CD14-positive monocyte (primary cell): ENCODE measurements around the gene MPRIP. TPM values are rescaled to one million over a fixed set of nuclear protein-coding genes. Genes with fewer than 3 reads are reported as not detected.

Experiments
- DNase-seq, 3 donors: peaks; one replicate each; pipeline ENCODE4 v3.0.0-alpha.2; 2011 to 2022
- H2AFZ ChIP-seq: 2 replicates; pipeline ENCODE4 v1.6.0; 2012; ENCODE audit warnings: mild to moderate bottlenecking, low read depth, low read length, inconsistent platforms; ENCODE audit not compliant: insufficient read depth, poor library complexity, severe bottlenecking
- H3K27ac ChIP-seq, 2 donors: 1 replicate in 1 of 2; 2 replicates in 1 of 2; pipeline ENCODE4 v1.5.1; 2012 to 2013; ENCODE audit warnings: low read length in 2 of 2, control low read depth in 1 of 2, inconsistent platforms in 1 of 2, low read depth in 1 of 2, mild to moderate bottlenecking in 1 of 2
- H3K27me3 ChIP-seq, 2 donors: one replicate each; pipeline versions ENCODE4 v1.6.0 to v1.6.1; 2011 to 2013; ENCODE audit warnings: low read length in 2 of 2; ENCODE audit not compliant: control insufficient read depth in 2 of 2, insufficient read depth in 2 of 2
- H3K36me3 ChIP-seq, 2 donors: replicated peaks in 1 of 2; 1 replicate in 1 of 2; 2 replicates in 1 of 2; pipeline versions ENCODE4 v1.5.1 to v1.6.1; 2012 to 2013; ENCODE audit warnings: low read length in 2 of 2, control low read depth in 1 of 2, inconsistent platforms in 1 of 2, mild to moderate bottlenecking in 1 of 2; ENCODE audit not compliant: insufficient read depth in 2 of 2, control insufficient read depth in 1 of 2
- H3K4me1 ChIP-seq, 2 donors: 1 replicate in 1 of 2; 2 replicates in 1 of 2; pipeline versions ENCODE4 v1.5.1 to v1.6.1; 2012 to 2013; ENCODE audit warnings: low read length in 2 of 2, control low read depth in 1 of 2, inconsistent platforms in 1 of 2, mild to moderate bottlenecking in 1 of 2, moderate library complexity in 1 of 2; ENCODE audit not compliant: insufficient read depth in 2 of 2, control insufficient read depth in 1 of 2
- H3K4me2 ChIP-seq: replicated peaks from 2 replicates; pipeline ENCODE3; 2012; ENCODE audit warnings: low read length, moderate library complexity, mild to moderate bottlenecking; ENCODE audit not compliant: poor library complexity, severe bottlenecking; ENCODE audit errors: extremely low read depth
- H3K4me3 ChIP-seq, 3 experiments: fragments of 200-600 bp in 1 of 3; sonication (generic) in 1 of 3; replicated peaks in 1 of 3; 1 replicate in 2 of 3; 2 replicates in 1 of 3; pipeline ENCODE4 v1.5.1; 2011 to 2013; ENCODE audit warnings: low read length in 3 of 3, mild to moderate bottlenecking in 3 of 3, control low read depth in 2 of 3, low read depth in 2 of 3, inconsistent platforms in 1 of 3, moderate library complexity in 1 of 3
- H3K79me2 ChIP-seq: 2 replicates; pipeline ENCODE4 v1.6.0; 2012; ENCODE audit warnings: mild to moderate bottlenecking, control low read depth, inconsistent platforms, low read length, moderate library complexity; ENCODE audit not compliant: insufficient read depth
- H3K9ac ChIP-seq: 2 replicates; pipeline ENCODE4 v1.6.0; 2017; ENCODE audit warnings: low read length, mild to moderate bottlenecking; ENCODE audit not compliant: insufficient read depth, poor library complexity, severe bottlenecking
- H3K9me3 ChIP-seq, 2 donors: replicated peaks in 1 of 2; 1 replicate in 1 of 2; 2 replicates in 1 of 2; pipeline versions ENCODE4 v1.5.1 to v1.6.1; 2012 to 2013; ENCODE audit warnings: low read length in 2 of 2, control low read depth in 1 of 2; ENCODE audit not compliant: control insufficient read depth in 1 of 2, insufficient read depth in 1 of 2
- H4K20me1 ChIP-seq: 2 replicates; pipeline ENCODE4 v1.6.0; 2012; ENCODE audit warnings: mild to moderate bottlenecking, low read length, control low read depth, moderate library complexity; ENCODE audit not compliant: insufficient read depth
- H3K27ac Mint-ChIP-seq, 7 donors: one replicate each; pipeline ENCODE4 v1.8.0; 2020; ENCODE audit warnings: mild to moderate bottlenecking in 7 of 7, mixed read lengths in 7 of 7, moderate library complexity in 6 of 7, inconsistent platforms in 2 of 7
- H3K27me3 Mint-ChIP-seq, 3 donors: one replicate each; pipeline ENCODE4 v1.8.0; 2021 to 2022; ENCODE audit warnings: low read depth in 3 of 3, mild to moderate bottlenecking in 3 of 3, mixed read lengths in 3 of 3, moderate library complexity in 3 of 3, inconsistent platforms in 1 of 3
- H3K36me3 Mint-ChIP-seq, 2 donors: one replicate each; pipeline ENCODE4 v1.8.0; 2020; ENCODE audit warnings: mixed read lengths in 2 of 2, inconsistent platforms in 1 of 2, mild to moderate bottlenecking in 1 of 2
- H3K4me1 Mint-ChIP-seq: one replicate; pipeline ENCODE4 v1.8.0; 2020; ENCODE audit warnings: mild to moderate bottlenecking, mixed read lengths
- H3K4me3 Mint-ChIP-seq, 2 donors: one replicate each; pipeline ENCODE4 v1.8.0; 2020; ENCODE audit warnings: mild to moderate bottlenecking in 2 of 2, mixed read lengths in 2 of 2, moderate library complexity in 1 of 2
- H3K9me3 Mint-ChIP-seq, 7 donors: one replicate each; pipeline ENCODE4 v1.8.0; 2020 to 2022; ENCODE audit warnings: mixed read lengths in 7 of 7, mild to moderate bottlenecking in 6 of 7, moderate library complexity in 6 of 7, inconsistent platforms in 2 of 7
- CTCF ChIP-seq: fragments of 200-600 bp; IDR thresholded peaks from one replicate; pipeline ENCODE4 v1.8.0; 2022; ENCODE audit warnings: antibody characterized with exemption, mild to moderate bottlenecking
- WGBS: methylation state at CpG from one replicate; pipeline ENCODE4 v1.1.5; 2013; ENCODE audit warnings: missing lambda C conversion rate; ENCODE audit not compliant: insufficient coverage; 5-methylcytosine and 5-hydroxymethylcytosine counted together
- intact Hi-C, 2 donors: fragments of 100-400 bp; cut with micrococcal nuclease; formaldehyde crosslinking; loops; one replicate each; pipeline versions ENCODE4 v1.15.0 to v1.15.1; 2023
- polyA plus RNA-seq, 3 donors: library from polyadenylated mRNA; depleted of rRNA in 1 of 3; unstranded in 2 of 3; stranded (reverse) in 1 of 3; fragments of 300-500 nt in 2 of 3; fragments of >200 nt in 1 of 3; fragmentation: Illumina TruSeq in 2 of 3; gene quantifications; 1 replicate in 2 of 3; 2 replicates in 1 of 3; pipeline ENCODE4 v1.2.3, GENCODE V29; 2012 to 2021

MPRIP gene
- polyA plus RNA-seq, 3 donors, result 2.0 to 48.7 (median 2.5) TPM

GRCh38 chr17:17196776-17197175 lies 154.5 kb downstream of the MPRIP start:
- no peaks in the 10 kb centered on the region for H3K9me3 Mint-ChIP-seq
- no peak overlapping the region for H3K27ac Mint-ChIP-seq
- Histone ChIP-seq H3K9ac (no peak overlapping the region), H2AFZ (no peak overlapping the region), H4K20me1 (no peaks in the 10 kb centered on the region), H3K27ac (no peak overlapping the region), H3K36me3 (no peaks in the 10 kb centered on the region), H3K79me2 (no peaks in the 10 kb centered on the region), H3K4me3 (no peak overlapping the region), H3K9me3 (no peaks in the 10 kb centered on the region), H3K27me3 (no peaks in the 10 kb centered on the region), H3K4me2 (no peak overlapping the region), H3K4me1 (no peaks in the 10 kb centered on the region)
- intact Hi-C loops, result no loop called here
- H3K36me3 Mint-ChIP-seq, result peaks cover 5 to 10% of the 10 kb centered on the region in 2 donors
- peaks cover 3% of the 10 kb centered on the region for H3K4me1 Mint-ChIP-seq
- no peaks in the 10 kb centered on the region for H3K27me3 Mint-ChIP-seq
- no peak for TF ChIP-seq CTCF
- H3K4me3 Mint-ChIP-seq, result no peak overlapping the region
- no peak for DNase-seq

GRCh38 chr17:17198281-17198680 lies 156.0 kb downstream of the MPRIP start:
- intact Hi-C loops, result no loop called here
- H3K27me3 Mint-ChIP-seq, result peaks cover 0 to 2% (median 0%) of the 10 kb centered on the region in 3 donors

More at GRCh38 chr17:17198281-17198680, 156.0 kb downstream of the MPRIP start:
- H3K9me3 ChIP-seq, result no peaks in the 10 kb centered on the region
- H3K79me2 ChIP-seq, result no peaks in the 10 kb centered on the region
- no peak overlapping the region for H3K4me2 ChIP-seq
- WGBS, result 100% methylated on average over 1 of the region's 1 CpG
- no peak for TF ChIP-seq CTCF
- no peak for DNase-seq
- Mint-ChIP-seq H3K4me1 (no peaks in the 10 kb centered on the region), H3K4me3 (no peak overlapping the region), H3K27ac (no peak overlapping the region), H3K9me3 (no peaks in the 10 kb centered on the region), H3K36me3 (peaks cover 16 to 22% of the 10 kb centered on the region in 2 donors)
- H2AFZ ChIP-seq, result no peak overlapping the region
- no peaks in the 10 kb centered on the region for H4K20me1 ChIP-seq
- no peaks in the 10 kb centered on the region for H3K27me3 ChIP-seq
- H3K4me1 ChIP-seq, result no peaks in the 10 kb centered on the region
- H3K27ac ChIP-seq, result no peak overlapping the region
- no peak overlapping the region for H3K4me3 ChIP-seq
- no peaks in the 10 kb centered on the region for H3K36me3 ChIP-seq
- H3K9ac ChIP-seq, result no peak overlapping the region
